ENCODE results near the gene PHKG2.

DNA sequence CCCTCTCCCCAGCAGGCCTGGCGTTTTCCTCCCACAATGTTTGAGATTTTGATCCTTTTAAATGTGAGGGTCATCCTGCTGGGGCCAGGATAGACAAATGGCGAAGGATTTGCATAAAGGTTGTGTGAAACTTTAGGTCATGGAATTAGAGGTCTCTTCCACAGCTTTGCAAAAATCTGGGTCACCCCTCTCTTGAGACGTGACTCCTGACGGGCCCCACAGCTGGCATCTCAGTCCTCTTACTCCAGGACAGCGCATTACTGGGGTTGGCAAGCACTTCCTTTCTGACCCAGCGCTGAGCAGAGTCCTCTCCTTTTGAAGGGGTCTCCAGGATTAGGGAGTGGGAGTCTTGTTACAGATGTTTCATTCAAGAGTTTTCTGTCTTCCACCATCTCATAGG, 31.4 kb downstream of the PHKG2 start:
- TF ChIP-seq, protein P1, sequence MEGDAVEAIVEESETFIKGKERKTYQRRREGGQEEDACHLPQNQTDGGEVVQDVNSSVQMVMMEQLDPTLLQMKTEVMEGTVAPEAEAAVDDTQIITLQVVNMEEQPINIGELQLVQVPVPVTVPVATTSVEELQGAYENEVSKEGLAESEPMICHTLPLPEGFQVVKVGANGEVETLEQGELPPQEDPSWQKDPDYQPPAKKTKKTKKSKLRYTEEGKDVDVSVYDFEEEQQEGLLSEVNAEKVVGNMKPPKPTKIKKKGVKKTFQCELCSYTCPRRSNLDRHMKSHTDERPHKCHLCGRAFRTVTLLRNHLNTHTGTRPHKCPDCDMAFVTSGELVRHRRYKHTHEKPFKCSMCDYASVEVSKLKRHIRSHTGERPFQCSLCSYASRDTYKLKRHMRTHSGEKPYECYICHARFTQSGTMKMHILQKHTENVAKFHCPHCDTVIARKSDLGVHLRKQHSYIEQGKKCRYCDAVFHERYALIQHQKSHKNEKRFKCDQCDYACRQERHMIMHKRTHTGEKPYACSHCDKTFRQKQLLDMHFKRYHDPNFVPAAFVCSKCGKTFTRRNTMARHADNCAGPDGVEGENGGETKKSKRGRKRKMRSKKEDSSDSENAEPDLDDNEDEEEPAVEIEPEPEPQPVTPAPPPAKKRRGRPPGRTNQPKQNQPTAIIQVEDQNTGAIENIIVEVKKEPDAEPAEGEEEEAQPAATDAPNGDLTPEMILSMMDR (IDR thresholded peaks at IDR 0.05; ENCODE audit: poor library complexity, severe bottlenecking), result no peak
- TF ChIP-seq, protein P2, sequence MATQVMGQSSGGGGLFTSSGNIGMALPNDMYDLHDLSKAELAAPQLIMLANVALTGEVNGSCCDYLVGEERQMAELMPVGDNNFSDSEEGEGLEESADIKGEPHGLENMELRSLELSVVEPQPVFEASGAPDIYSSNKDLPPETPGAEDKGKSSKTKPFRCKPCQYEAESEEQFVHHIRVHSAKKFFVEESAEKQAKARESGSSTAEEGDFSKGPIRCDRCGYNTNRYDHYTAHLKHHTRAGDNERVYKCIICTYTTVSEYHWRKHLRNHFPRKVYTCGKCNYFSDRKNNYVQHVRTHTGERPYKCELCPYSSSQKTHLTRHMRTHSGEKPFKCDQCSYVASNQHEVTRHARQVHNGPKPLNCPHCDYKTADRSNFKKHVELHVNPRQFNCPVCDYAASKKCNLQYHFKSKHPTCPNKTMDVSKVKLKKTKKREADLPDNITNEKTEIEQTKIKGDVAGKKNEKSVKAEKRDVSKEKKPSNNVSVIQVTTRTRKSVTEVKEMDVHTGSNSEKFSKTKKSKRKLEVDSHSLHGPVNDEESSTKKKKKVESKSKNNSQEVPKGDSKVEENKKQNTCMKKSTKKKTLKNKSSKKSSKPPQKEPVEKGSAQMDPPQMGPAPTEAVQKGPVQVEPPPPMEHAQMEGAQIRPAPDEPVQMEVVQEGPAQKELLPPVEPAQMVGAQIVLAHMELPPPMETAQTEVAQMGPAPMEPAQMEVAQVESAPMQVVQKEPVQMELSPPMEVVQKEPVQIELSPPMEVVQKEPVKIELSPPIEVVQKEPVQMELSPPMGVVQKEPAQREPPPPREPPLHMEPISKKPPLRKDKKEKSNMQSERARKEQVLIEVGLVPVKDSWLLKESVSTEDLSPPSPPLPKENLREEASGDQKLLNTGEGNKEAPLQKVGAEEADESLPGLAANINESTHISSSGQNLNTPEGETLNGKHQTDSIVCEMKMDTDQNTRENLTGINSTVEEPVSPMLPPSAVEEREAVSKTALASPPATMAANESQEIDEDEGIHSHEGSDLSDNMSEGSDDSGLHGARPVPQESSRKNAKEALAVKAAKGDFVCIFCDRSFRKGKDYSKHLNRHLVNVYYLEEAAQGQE (IDR thresholded peaks at IDR 0.05; ENCODE audit: borderline replicate concordance), result no peak
- no peak for TF ChIP-seq SMC3 (conservative IDR thresholded peaks at IDR 0.05; ENCODE audit: poor library complexity)
- TF ChIP-seq RAD21 (conservative IDR thresholded peaks at IDR 0.05), result no peak
- no peak for TF ChIP-seq TAF1 (IDR thresholded peaks at IDR 0.05; ENCODE audit: low read depth)
- no peak for TF ChIP-seq MXI1 (conservative IDR thresholded peaks at IDR 0.05; ENCODE audit: poor library complexity, severe bottlenecking)
- no peak for TF ChIP-seq EP300 (conservative IDR thresholded peaks at IDR 0.05; ENCODE audit: poor library complexity, severe bottlenecking)
- TF ChIP-seq POLR2AphosphoS5 (IDR thresholded peaks at IDR 0.05), result no peak

Measured in neural cell (in vitro differentiated cells).